Cardiac fibroblast (primary cell): ENCODE results near the gene LMBR1.
A peak's percentile ranks its signal among the peaks of the same experiment; 100 is the strongest.

Experiments used
- DNase-seq, 2 donors: peaks; one replicate each; pipeline versions ENCODE4 v3.0.0 to v3.0.0-alpha.2; 2010; ENCODE audit warnings: low read depth in 2 of 2
- H3K4me3 ChIP-seq, 2 donors: replicated peaks in 1 of 2; 1 replicate in 1 of 2; 2 replicates in 1 of 2; pipeline ENCODE4 v1.5.1; 2011; ENCODE audit warnings: low read depth in 2 of 2, low read length in 2 of 2, mild to moderate bottlenecking in 2 of 2, moderate library complexity in 1 of 2
- CTCF ChIP-seq: IDR thresholded peaks from one replicate; pipeline ENCODE4 v1.5.1; 2011; ENCODE audit warnings: low read depth, mild to moderate bottlenecking, low read length, inconsistent platforms

LMBR1 gene

DNA sequence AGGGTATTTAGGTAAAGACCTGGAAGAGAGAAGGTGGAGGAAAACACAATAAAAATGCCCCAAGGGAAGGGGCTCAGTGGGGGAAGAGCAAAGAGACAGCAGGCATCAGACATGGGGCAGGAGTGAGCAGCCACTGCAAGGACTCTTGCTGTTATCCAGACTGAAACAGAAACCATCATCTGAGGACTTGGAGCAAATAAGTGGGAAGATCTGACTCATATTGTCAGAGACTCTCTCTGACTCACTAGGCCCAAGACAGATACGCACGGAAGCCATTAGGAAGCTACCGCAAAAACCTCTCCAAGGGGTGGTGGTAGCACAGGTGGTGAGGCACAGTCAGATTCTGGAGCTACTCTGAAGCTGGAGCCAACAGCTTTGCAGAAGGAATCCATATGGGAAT lies 141.7 kb downstream of the LMBR1 start:
- TF ChIP-seq CTCF, result no peak
- peak; percentile 66 to 89 for DNase-seq
- H3K4me3 ChIP-seq, result no peak overlapping the region

- no peak for TF ChIP-seq CTCF
- H3K4me3 ChIP-seq, result no peak overlapping the region
Observed at GRCh38 chr7:156747718-156748117, 145.3 kb downstream of the LMBR1 start.

DNA sequence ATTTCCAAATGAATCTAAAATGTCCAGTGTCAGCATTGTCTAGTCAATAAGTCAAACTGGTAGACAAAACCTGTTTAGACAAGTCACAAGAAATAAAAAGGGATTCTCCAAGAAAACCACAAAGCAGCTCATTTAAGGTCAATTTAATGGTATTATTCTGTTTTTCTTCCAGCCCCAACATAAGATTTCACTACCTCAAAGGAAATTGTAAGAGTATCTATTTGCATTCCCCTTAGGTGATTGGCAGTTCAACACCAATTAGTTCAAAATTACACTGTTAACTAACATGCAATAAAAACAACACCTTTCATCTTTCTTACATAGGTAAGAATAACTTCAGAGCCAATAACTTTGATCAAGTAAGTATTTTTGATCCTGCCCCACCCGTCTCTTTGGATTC lies 146.1 kb downstream of the LMBR1 start:
- TF ChIP-seq CTCF, result no peak
- no peak for DNase-seq
- no peak overlapping the region for H3K4me3 ChIP-seq

More at GRCh38 chr7:156747718-156748117, 145.3 kb downstream of the LMBR1 start:
- DNase-seq, result no peak

DNA sequence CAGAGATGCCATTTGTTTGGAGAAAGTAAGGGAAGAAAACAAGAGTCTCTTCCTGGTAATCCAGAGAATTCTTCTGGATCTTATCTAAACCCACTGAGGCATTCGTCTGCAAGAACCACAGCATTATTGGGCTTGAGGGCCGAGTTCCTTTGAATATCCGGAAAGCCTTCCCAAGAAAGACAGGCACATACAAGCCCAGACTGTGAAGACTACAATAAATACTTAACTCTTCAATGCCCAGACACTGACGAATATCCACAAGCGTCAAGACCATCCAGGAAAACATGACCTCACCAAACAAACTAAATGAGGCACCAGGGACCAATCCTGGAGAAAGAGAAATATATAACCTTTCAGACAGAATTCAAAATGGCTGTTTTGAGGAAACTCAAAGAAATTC lies 153.4 kb downstream of the LMBR1 start:
- TF ChIP-seq CTCF, result no peak
- H3K4me3 ChIP-seq, result no peak overlapping the region
- DNase-seq, result no peak

DNA sequence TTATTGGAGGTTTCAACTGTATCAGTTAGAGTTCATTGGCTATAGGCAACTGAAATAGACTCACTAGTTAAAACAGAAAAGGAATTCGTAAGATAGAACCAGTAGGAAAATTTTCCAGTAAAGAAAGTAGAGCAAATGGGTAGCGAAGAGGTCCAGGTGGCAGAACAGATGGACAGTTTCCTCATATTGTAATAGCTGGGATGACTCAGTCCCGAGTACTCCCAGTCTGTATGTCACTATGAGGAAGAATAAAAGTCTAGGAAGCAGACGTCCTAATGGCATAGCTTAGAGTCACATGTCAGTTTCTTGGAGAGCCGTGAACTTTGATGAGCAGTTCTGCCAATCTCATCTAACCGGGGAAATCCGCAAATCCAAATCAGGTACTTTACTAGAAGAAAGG lies 157.1 kb downstream of the LMBR1 start:
- no peak for TF ChIP-seq CTCF
- peak in 1 of 2 donors; percentile 78 for DNase-seq
- no peak overlapping the region for H3K4me3 ChIP-seq

GRCh38 chr7:156733638-156734037 lies 159.3 kb downstream of the LMBR1 start:
- no peak for DNase-seq
- TF ChIP-seq CTCF, result no peak
- H3K4me3 ChIP-seq, result no peak overlapping the region

DNA sequence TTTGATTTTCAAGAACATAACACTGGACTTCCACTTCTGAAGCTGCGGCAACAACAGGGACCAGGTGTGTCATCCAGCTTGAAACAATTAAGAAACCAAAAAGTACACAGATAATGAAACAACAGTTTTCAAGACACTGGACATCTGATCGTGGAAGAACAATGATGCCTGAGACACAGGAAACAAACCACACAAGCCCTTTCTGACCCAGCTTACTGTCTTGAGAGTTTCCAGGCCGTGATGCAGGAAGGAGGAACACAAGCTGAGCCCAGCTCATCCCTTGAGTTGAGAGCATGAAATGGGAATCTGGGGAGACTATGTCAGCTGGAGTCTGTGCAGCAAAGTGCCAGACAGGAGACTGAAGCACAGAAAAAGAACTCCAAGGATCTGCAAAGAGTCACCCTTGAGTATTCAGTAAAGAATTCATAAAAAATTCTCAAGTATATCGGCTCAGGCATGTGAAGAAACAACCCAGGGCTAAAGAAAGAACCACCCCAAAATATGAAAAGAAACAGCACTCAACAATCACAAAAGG lies 160.8 kb downstream of the LMBR1 start:
- no peak for TF ChIP-seq CTCF
- peak in 1 of 2 donors; percentile 51 for DNase-seq

More for the DNA sequence above, 160.8 kb downstream of the LMBR1 start:
- H3K4me3 ChIP-seq, result no peak overlapping the region
